IPS-20b (cell line): ENCODE measurements around the gene FAM234A.

Source experiments
- H3K27ac ChIP-seq: one replicate; pipeline ENCODE4 v1.5.1; 2013; ENCODE audit warnings: low read length
- H3K27me3 ChIP-seq: 2 replicates; pipeline ENCODE4 v1.6.1; 2013; ENCODE audit warnings: mild to moderate bottlenecking, low read length, inconsistent platforms; ENCODE audit not compliant: insufficient read depth
- H3K36me3 ChIP-seq: 2 replicates; pipeline ENCODE4 v1.6.1; 2013; ENCODE audit warnings: low read depth, mild to moderate bottlenecking, inconsistent platforms, low read length, moderate library complexity; ENCODE audit not compliant: insufficient read depth
- H3K4me1 ChIP-seq: 2 replicates; pipeline ENCODE4 v1.6.1; 2013; ENCODE audit warnings: mild to moderate bottlenecking, control low read depth, inconsistent platforms, low read length, moderate library complexity; ENCODE audit not compliant: insufficient read depth
- H3K4me3 ChIP-seq: 2 replicates; pipeline ENCODE4 v1.5.1; 2013; ENCODE audit warnings: mild to moderate bottlenecking, low read length, inconsistent platforms
- H3K9ac ChIP-seq: 2 replicates; pipeline ENCODE4 v1.6.1; 2013; ENCODE audit warnings: low read depth, mild to moderate bottlenecking, inconsistent platforms, low read length, moderate library complexity
- H3K9me3 ChIP-seq: 2 replicates; pipeline ENCODE4 v1.6.1; 2013; ENCODE audit warnings: mild to moderate bottlenecking, low read depth, low read length, inconsistent platforms; ENCODE audit not compliant: insufficient read depth

The FAM234A gene

GRCh38 chr16:279531-279930, 44.9 kb downstream of the FAM234A start:
- H3K27me3 ChIP-seq = peaks cover 61% of the 10 kb centered on the region
- H3K36me3 ChIP-seq = no peaks in the 10 kb centered on the region
- H3K4me3 ChIP-seq = no peak overlapping the region
- no peaks in the 10 kb centered on the region for H3K4me1 ChIP-seq
- H3K9me3 ChIP-seq = no peaks in the 10 kb centered on the region
- no peak overlapping the region for H3K27ac ChIP-seq
- no peak overlapping the region for H3K9ac ChIP-seq

GRCh38 chr16:280005-280460, 45.4 kb downstream of the FAM234A start:
- no peak overlapping the region for H3K27ac ChIP-seq
- H3K4me3 ChIP-seq = peak overlapping the region; percentile 38; the same call in 1 of the 2 replicates
- peaks cover 56% of the 10 kb centered on the region for H3K27me3 ChIP-seq
- no peaks in the 10 kb centered on the region for H3K36me3 ChIP-seq
- no peaks in the 10 kb centered on the region for H3K9me3 ChIP-seq
- H3K9ac ChIP-seq = no peak overlapping the region
- no peaks in the 10 kb centered on the region for H3K4me1 ChIP-seq

- no peak within 1 kb of the TSS for H3K27ac ChIP-seq
- no peaks in the 10 kb centered on the region for H3K9me3 ChIP-seq
- no peak within 1 kb of the TSS for H3K9ac ChIP-seq
- H3K4me3 ChIP-seq = peak within 1 kb of the TSS; percentile 45; the same call in 1 of the 2 replicates
- H3K27me3 ChIP-seq = peaks cover 52% of the 10 kb centered on the region
- no peaks in the 10 kb centered on the region for H3K4me1 ChIP-seq
- H3K36me3 ChIP-seq = no peaks in the 10 kb centered on the region
Observed at GRCh38 chr16:280552-280951, 45.9 kb downstream of the FAM234A start, which contains the start of gene ARHGDIG. Gene ARHGDIG, plus strand, starts transcription at chr16:280591. Its CDS starts 90 bp downstream, at chr16:280681.

GRCh38 chr16:280991-281659, 46.5 kb downstream of the FAM234A start:
- Histone ChIP-seq H3K36me3 (no peaks in the 10 kb centered on the region), H3K27me3 (peaks cover 49% of the 10 kb centered on the region), H3K4me3 (peak overlapping the region; percentile 45; the same call in 1 of the 2 replicates), H3K9me3 (no peaks in the 10 kb centered on the region), H3K4me1 (no peaks in the 10 kb centered on the region), H3K27ac (no peak overlapping the region), H3K9ac (no peak overlapping the region)

- no peaks in the 10 kb centered on the region for H3K4me1 ChIP-seq
- no peak overlapping the region for H3K4me3 ChIP-seq
- H3K9ac ChIP-seq = no peak overlapping the region
- H3K27me3 ChIP-seq = peaks cover 43% of the 10 kb centered on the region
- 0 out of 2 replicates have a peak, but pooled peaks cover 5% of the 10 kb centered on the region for H3K36me3 ChIP-seq
- H3K27ac ChIP-seq = no peak overlapping the region
- no peaks in the 10 kb centered on the region for H3K9me3 ChIP-seq
Observed at GRCh38 chr16:281660-282255, 47.1 kb downstream of the FAM234A start.

GRCh38 chr16:282491-282890, 47.9 kb downstream of the FAM234A start:
- H3K27me3 ChIP-seq = peaks cover 36% of the 10 kb centered on the region
- H3K9ac ChIP-seq = no peak overlapping the region
- no peaks in the 10 kb centered on the region for H3K9me3 ChIP-seq
- no peaks in the 10 kb centered on the region for H3K4me1 ChIP-seq
- H3K36me3 ChIP-seq = peaks cover 11% of the 10 kb centered on the region
- no peak overlapping the region for H3K4me3 ChIP-seq
- no peak overlapping the region for H3K27ac ChIP-seq

- Histone ChIP-seq H3K9ac (no peak within 1 kb of the TSS), H3K4me1 (no peaks in the 10 kb centered on the region), H3K27ac (no peak within 1 kb of the TSS), H3K36me3 (peaks cover 19% of the 10 kb centered on the region), H3K4me3 (no peak within 1 kb of the TSS), H3K9me3 (no peaks in the 10 kb centered on the region), H3K27me3 (peaks cover 35% of the 10 kb centered on the region)
Observed at GRCh38 chr16:283033-283805, 48.6 kb downstream of the FAM234A start, which contains the start of gene PDIA2. Gene PDIA2, plus strand, starts transcription at chr16:283164. Its CDS starts 6 bp downstream, at chr16:283170.

- H3K9me3 ChIP-seq = no peaks in the 10 kb centered on the region
- peaks cover 23% of the 10 kb centered on the region for H3K27me3 ChIP-seq
- H3K9ac ChIP-seq = no peak overlapping the region
- H3K4me3 ChIP-seq = no peak overlapping the region
- peaks cover 28% of the 10 kb centered on the region for H3K36me3 ChIP-seq
- H3K4me1 ChIP-seq = no peaks in the 10 kb centered on the region
- no peak overlapping the region for H3K27ac ChIP-seq
Observed at GRCh38 chr16:284204-285120, 49.8 kb downstream of the FAM234A start.

- Histone ChIP-seq H3K27me3 (peaks cover 15% of the 10 kb centered on the region), H3K9ac (no peak overlapping the region), H3K4me3 (no peak overlapping the region), H3K36me3 (peaks cover 32% of the 10 kb centered on the region), H3K9me3 (no peaks in the 10 kb centered on the region), H3K27ac (no peak overlapping the region), H3K4me1 (no peaks in the 10 kb centered on the region)
Observed at GRCh38 chr16:285146-286055, 50.8 kb downstream of the FAM234A start.

GRCh38 chr16:286491-287297, 52.1 kb downstream of the FAM234A start:
- Histone ChIP-seq H3K4me1 (no peaks in the 10 kb centered on the region), H3K27ac (no peak overlapping the region), H3K27me3 (peaks cover 4% of the 10 kb centered on the region), H3K9me3 (no peaks in the 10 kb centered on the region), H3K4me3 (no peak overlapping the region), H3K9ac (no peak overlapping the region), H3K36me3 (peaks cover 38% of the 10 kb centered on the region)
